Caki2 (cell line): Measurements from ENCODE around the gene CDK1. TPM values are rescaled to one million over a fixed set of nuclear protein-coding genes. Genes with fewer than 3 reads are reported as not detected.

Experiments
- DNase-seq: peaks from one replicate; pipeline ENCODE4 v3.0.0-alpha.2; 2015; ENCODE audit warnings: low read depth
- in situ Hi-C: cut with HindIII; loops from 2 replicates; pipeline ENCODE4 v1.10.0; 2016; ENCODE audit warnings: low sequenced_read_pairs, low pct_unique_long_range_greater_than_20kb, mixed read lengths
- total RNA-seq: library from RNA; depleted of rRNA; stranded (reverse); fragments of >200 nt; shearing (Covaris generic); gene quantifications from 2 replicates; pipeline ENCODE4 v1.2.3, GENCODE V29; 2014; ENCODE audit warnings: low replicate concordance

The CDK1 gene
- total RNA-seq, 1 experiment from 2014 or later = 152 TPM

- DNase-seq = no peak
- in situ Hi-C loops = no loop called here
These were observed 15.7 kb upstream of the CDK1 start for GRCh38 chr10:60762554-60762953.

- DNase-seq = no peak
- in situ Hi-C loops = no loop called here
These were observed 10.9 kb upstream of the CDK1 start for GRCh38 chr10:60767424-60767823.

GRCh38 chr10:60769406-60769805 lies 8.9 kb upstream of the CDK1 start:
- DNase-seq = no peak
- in situ Hi-C loops = no loop called here

GRCh38 chr10:60777696-60778213 lies 523 bp upstream of the CDK1 start:
- in situ Hi-C loops = no loop called here
- DNase-seq = no peak

- DNase-seq = peak; percentile 39
- in situ Hi-C loops = no loop called here
These were observed 906 bp downstream of the CDK1 start for GRCh38 chr10:60778971-60779796.

GRCh38 chr10:60781661-60782060 lies 3.4 kb downstream of the CDK1 start:
- in situ Hi-C loops = no loop called here
- DNase-seq = peak; percentile 22

GRCh38 chr10:60784641-60785040 lies 6.4 kb downstream of the CDK1 start:
- DNase-seq = no peak
- in situ Hi-C loops = no loop called here

- DNase-seq = no peak
- in situ Hi-C loops = no loop called here
These were observed 10.3 kb downstream of the CDK1 start for GRCh38 chr10:60788544-60788943.

GRCh38 chr10:60789340-60789739 lies 11.1 kb downstream of the CDK1 start:
- DNase-seq = no peak
- in situ Hi-C loops = no loop called here

- in situ Hi-C loops = no loop called here
These were observed 16.7 kb downstream of the CDK1 start for GRCh38 chr10:60794953-60795352.

GRCh38 chr10:60795465-60796202 lies 17.4 kb downstream of the CDK1 start:
- in situ Hi-C loops = no loop called here
- no peak for DNase-seq

More at GRCh38 chr10:60794953-60795352, 16.7 kb downstream of the CDK1 start:
- DNase-seq = no peak

- DNase-seq = no peak
- in situ Hi-C loops = no loop called here
These were observed 18.2 kb downstream of the CDK1 start for GRCh38 chr10:60796481-60796880.

GRCh38 chr10:60797200-60797599 lies 18.9 kb downstream of the CDK1 start:
- in situ Hi-C loops = no loop called here

GRCh38 chr10:60798031-60798430 lies 19.8 kb downstream of the CDK1 start:
- no peak for DNase-seq
- in situ Hi-C loops = no loop called here

More at GRCh38 chr10:60797200-60797599, 18.9 kb downstream of the CDK1 start:
- DNase-seq = no peak

GRCh38 chr10:60798870-60799269 lies 20.6 kb downstream of the CDK1 start:
- in situ Hi-C loops = no loop called here
- DNase-seq = no peak

- in situ Hi-C loops = no loop called here
These were observed 21.8 kb downstream of the CDK1 start for GRCh38 chr10:60799971-60800650.

GRCh38 chr10:60800918-60801317 lies 22.6 kb downstream of the CDK1 start:
- no peak for DNase-seq
- in situ Hi-C loops = no loop called here

More at GRCh38 chr10:60799971-60800650, 21.8 kb downstream of the CDK1 start:
- DNase-seq = no peak

GRCh38 chr10:60801522-60801921 lies 23.2 kb downstream of the CDK1 start:
- in situ Hi-C loops = no loop called here
- no peak for DNase-seq

GRCh38 chr10:60803433-60803832 lies 25.2 kb downstream of the CDK1 start:
- no peak for DNase-seq
- in situ Hi-C loops = no loop called here
